ENCODE data around the gene FLT1.

FLT1 gene

DNA sequence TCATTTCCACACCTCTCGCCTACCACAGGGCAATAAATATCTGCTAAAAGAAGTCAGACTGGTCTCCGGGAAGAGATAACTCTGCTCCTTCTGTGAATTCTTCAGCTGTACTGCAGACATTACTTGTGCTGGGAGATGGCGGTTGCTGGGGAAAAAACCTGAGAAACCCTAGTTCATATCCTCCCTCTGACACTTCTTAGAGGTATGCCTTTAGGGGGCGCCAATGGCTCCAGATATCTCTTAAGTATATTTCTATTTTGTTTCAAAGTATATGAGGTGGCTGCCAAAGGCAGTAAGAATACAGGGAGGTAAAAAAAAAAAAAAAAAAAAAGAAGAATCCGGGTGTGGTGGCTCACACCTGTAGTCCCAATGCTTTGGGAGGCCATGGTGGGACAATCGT is 181.3 kb downstream of the FLT1 start:
- DNase-seq (ENCODE audit: low read depth) = no peak

GRCh38 chr13:28306325-28306724 is 188.6 kb downstream of the FLT1 start:
- DNase-seq (ENCODE audit: low read depth) = no peak

DNA sequence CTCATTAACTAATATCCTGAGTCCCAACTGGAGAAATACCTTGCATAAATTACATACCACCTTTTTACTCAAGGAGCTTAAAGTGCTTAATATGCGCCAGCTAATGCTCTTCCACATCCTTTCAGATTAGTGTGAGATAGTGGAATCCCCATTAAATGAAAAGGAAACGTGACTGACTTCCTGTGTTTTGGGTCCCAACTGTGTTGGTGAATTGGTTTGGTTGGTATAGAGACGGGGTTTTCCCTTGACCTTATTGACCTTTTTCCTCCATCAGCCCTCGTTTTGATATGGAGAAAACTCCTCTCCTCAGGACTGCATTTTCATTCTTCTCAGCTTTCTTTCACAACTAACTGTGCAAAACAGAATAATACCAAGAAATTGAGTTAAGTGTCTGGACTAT is 193.1 kb downstream of the FLT1 start:
- no peak for DNase-seq (ENCODE audit: low read depth)

GRCh38 chr13:28299916-28300315 is 195.0 kb downstream of the FLT1 start:
- no peak for DNase-seq (ENCODE audit: low read depth)

DNA sequence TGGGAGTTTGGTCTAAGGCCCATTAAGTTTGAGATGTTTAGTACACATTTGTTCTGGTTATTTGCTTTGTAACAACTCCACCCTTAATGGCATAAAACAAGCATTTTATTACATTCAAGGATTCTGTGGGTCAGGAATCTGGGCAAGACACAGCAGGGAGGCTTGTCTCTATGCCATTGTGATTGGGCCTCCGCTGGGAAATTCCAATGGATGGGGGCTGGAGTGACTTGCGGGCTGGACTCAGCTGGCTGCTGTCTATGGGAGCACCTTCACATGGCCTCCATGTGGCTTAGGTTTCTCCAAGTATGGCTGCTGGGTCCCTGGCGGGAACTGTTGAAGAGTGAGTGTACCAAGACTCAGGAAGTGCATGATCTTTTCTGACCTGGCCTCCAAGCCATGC is 197.6 kb downstream of the FLT1 start:
- DNase-seq (ENCODE audit: low read depth) = no peak

DNA sequence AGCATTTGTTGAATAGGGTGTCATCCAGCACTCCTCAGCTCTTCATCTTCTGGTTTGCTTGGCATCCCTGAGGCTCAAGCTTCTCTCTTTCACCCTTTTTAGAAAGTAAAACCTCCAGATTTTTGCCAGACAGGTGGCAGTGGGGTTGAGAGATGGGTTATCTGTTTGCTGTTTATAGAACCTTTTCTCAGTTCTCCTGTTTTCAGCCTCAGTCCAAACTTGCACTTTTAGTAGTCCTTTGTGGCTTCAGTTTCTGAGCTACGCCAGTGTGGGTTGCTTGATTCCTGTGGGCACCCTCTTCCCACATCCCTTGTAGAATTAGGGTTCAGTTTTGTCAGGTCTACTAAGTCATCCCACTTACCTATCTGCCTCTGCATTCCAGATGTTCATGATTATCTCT is 208.7 kb downstream of the FLT1 start:
- DNase-seq (ENCODE audit: low read depth) = no peak

DNA sequence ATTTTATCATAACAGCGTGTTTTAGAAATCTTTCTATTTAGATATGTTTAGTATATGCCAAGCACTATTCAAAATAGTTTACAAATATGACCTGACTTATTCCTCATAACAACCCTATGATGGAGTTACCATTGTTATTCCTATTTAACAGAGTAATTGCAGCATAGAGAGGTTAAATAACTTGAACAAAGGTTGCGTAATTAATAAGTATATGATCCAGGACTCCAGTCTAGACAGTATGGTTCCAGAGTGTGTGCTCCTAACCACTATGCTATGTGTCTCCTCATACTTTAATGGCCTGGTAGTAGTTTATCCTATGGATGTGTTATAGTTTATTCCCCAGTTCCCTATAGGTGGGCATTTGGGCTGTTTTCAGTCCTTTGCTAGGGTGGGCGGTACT is 211.3 kb downstream of the FLT1 start:
- DNase-seq (ENCODE audit: low read depth) = no peak

- DNase-seq (ENCODE audit: low read depth) = no peak
Observed at GRCh38 chr13:28282451-28282850, 212.5 kb downstream of the FLT1 start.

GRCh38 chr13:28273919-28274318 is 221.0 kb downstream of the FLT1 start:
- no peak for DNase-seq (ENCODE audit: low read depth)

DNA sequence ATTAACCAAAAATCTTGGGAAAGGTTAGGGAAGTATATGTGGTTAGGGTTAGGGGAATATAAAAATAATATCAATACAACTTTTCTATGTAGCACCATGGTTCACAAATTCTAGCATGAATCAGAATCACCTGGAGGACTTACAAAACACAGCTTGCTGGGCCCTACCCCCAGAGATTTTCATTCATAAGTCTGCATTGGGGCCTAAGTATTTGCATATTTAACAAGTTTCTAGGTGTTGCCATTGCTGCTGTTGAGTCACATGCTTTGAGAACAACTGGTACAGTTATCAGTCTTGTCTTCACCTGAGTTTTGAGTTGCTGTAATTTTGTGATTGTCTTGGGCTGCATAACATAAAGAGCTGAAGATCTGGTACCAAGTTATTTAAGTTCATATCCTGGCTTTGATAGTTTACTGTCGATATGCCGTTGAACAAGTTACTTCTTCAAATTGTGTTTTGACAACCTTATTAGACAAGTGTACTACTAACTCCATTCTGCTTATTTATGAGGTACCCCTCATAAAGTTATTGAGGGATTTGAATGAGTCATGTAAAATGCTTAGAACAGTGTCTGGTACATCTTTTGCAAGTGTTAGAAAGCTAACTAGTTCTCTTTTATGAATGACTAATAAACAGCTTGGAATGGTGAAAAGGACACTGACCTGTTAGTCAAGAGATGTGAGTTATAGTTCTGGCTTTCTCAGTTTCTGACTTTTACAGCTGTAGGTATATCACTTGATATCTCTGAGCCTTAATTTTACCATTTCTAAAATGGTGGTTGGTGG is 223.7 kb downstream of the FLT1 start:
- DNase-seq (ENCODE audit: low read depth) = no peak

DNA sequence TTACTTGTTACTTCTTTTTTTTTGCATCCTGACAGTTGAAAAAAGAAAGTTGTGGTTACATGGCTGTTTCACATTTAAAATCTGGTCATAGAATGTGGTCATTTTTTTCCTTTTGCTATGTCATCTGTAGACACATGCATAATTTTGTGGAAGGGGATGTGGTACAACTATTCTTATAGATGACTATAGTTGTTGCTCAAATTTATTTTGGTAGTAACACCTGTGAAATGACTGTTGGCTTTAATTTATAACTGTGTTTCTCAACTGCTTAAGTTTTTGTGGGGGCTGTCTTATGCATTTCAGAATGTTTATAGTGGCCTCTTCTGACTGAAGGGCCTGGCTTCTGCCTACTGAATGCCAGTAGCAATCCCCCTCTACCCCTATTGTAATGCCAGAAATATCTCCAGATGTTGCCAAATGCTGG is 226.1 kb downstream of the FLT1 start:
- DNase-seq (ENCODE audit: low read depth) = no peak

- no peak for DNase-seq (ENCODE audit: low read depth)
Observed at GRCh38 chr13:28267497-28267896, 227.4 kb downstream of the FLT1 start.

DNA sequence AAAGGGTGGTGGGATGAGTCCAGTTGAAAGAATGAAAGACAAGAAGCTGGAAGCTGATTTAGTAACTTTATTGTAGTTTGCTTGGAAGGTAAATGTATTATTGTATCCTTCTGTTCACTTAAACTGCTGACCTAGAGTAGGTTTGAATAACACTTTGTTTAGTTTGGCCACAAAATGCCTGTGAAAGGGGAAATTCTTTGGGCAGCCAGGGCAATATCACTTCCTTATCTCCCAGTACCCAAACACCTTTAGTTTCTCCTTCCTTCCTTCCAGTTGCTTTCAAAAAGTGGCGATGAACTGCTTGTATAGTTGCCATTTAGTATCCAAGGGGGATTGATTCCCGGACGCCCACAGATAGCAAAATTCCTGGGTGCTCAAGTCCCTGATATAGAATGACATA is 236.5 kb downstream of the FLT1 start:
- no peak for DNase-seq (ENCODE audit: low read depth)

DNA sequence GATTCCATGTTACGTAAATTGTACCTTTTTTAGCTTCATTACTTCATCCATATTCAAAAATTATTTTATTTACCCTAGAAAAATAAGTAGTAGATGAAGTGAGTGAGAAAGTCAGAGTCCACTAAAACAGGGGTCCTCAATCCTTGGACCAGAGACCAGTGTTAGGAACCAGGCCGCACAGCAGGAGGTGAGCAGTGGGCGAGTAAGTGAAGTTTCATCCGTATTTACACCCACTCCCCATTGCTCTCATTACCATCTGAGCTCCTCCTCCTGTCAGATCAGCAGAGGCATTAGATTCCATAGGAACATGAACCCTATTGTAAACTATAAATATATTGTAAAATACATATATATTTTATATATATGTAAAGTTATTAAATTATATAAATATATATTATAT is 237.6 kb downstream of the FLT1 start:
- no peak for DNase-seq (ENCODE audit: low read depth)

DNA sequence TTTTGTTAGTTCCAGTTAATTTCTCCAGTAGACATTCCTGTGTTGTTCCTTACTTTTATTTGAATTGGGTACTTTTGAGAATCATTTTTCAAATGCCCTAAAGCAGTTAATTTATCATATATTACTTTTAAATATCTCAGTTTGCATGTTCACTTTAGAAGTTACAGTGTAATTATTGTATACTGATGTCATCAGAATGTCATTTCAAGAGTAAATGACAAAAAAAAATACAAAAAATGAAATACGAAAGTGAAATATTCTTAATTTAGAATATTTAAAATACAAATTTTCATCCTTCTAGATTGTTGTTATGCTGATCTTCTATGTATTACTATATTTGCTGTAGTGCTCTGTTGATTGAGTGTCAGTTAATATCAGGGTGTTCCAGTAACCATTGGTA is 242.4 kb downstream of the FLT1 start:
- no peak for DNase-seq (ENCODE audit: low read depth)

GRCh38 chr13:28251466-28251865 is 243.5 kb downstream of the FLT1 start:
- no peak for DNase-seq (ENCODE audit: low read depth)

- DNase-seq (ENCODE audit: low read depth) = no peak
Observed at GRCh38 chr13:28250542-28250941, 244.4 kb downstream of the FLT1 start.

Data from stimulated activated CD8-positive, alpha-beta memory T cell treated with anti-CD3 and anti-CD28 coated beads, Interleukin-15, amount 100 ng/mL, for 1 hour (primary cell).